ENCODE results near the gene CDH4.

Gene CDH4

GRCh38 chr20:61640131-61640870 is 388.2 kb downstream of the CDH4 start:
- no peak for DNase-seq

GRCh38 chr20:61640871-61641245 is 388.8 kb downstream of the CDH4 start:
- DNase-seq, result no peak

- no peak for DNase-seq
Measured at GRCh38 chr20:61643656-61644377, 391.8 kb downstream of the CDH4 start.

GRCh38 chr20:61644378-61645076 is 392.5 kb downstream of the CDH4 start:
- DNase-seq, result no peak

GRCh38 chr20:61645732-61646131 is 393.7 kb downstream of the CDH4 start:
- no peak for DNase-seq

GRCh38 chr20:61646453-61646852 is 394.4 kb downstream of the CDH4 start:
- no peak for DNase-seq

- DNase-seq, result no peak
Measured at GRCh38 chr20:61646986-61647385, 394.9 kb downstream of the CDH4 start.

- no peak for DNase-seq
Measured at GRCh38 chr20:61647702-61648101, 395.6 kb downstream of the CDH4 start.

- no peak for DNase-seq
Measured at GRCh38 chr20:61649105-61649859, 397.2 kb downstream of the CDH4 start.

GRCh38 chr20:61649860-61650162 is 397.8 kb downstream of the CDH4 start:
- no peak for DNase-seq

- no peak for DNase-seq
Measured at GRCh38 chr20:61650912-61651733, 399.1 kb downstream of the CDH4 start.

GRCh38 chr20:61652146-61652545 is 400.1 kb downstream of the CDH4 start:
- DNase-seq, result no peak

GRCh38 chr20:61654726-61655125 is 402.7 kb downstream of the CDH4 start:
- DNase-seq, result no peak

- no peak for DNase-seq
Measured at GRCh38 chr20:61655591-61655990, 403.5 kb downstream of the CDH4 start.

- no peak for DNase-seq
Measured at GRCh38 chr20:61656198-61656597, 404.1 kb downstream of the CDH4 start.

GRCh38 chr20:61657721-61658377 is 405.8 kb downstream of the CDH4 start:
- no peak for DNase-seq

GRCh38 chr20:61658563-61658962 is 406.5 kb downstream of the CDH4 start:
- no peak for DNase-seq

- DNase-seq, result no peak
Measured at GRCh38 chr20:61659246-61659993, 407.4 kb downstream of the CDH4 start.

- no peak for DNase-seq
Measured at GRCh38 chr20:61659994-61660346, 407.9 kb downstream of the CDH4 start.

- DNase-seq, result no peak
Measured at GRCh38 chr20:61660559-61660958, 408.5 kb downstream of the CDH4 start.

- DNase-seq, result no peak
Measured at GRCh38 chr20:61661025-61661424, 409.0 kb downstream of the CDH4 start.
